ENCODE results near the gene ZBTB20.

GRCh38 chr3:114671741-114672510 lies 475.2 kb downstream of the ZBTB20 start:
- TF ChIP-seq TAF1 (conservative IDR thresholded peaks at IDR 0.05) (no peak), RAD21 (IDR thresholded peaks at IDR 0.05) (no peak), CTCF (IDR thresholded peaks at IDR 0.05; ENCODE audit: low read depth, low read length, missing input control) (no peak), NR2F2 (IDR thresholded peaks at IDR 0.05) (no peak), RXRA (IDR thresholded peaks at IDR 0.05) (no peak), REST (IDR thresholded peaks at IDR 0.05) (no peak), EGR1 (IDR thresholded peaks at IDR 0.05; ENCODE audit: low read depth in 2 of 2) (no peak), JUND (IDR thresholded peaks at IDR 0.05) (no peak), SP1 (IDR thresholded peaks at IDR 0.05) (no peak), GABPA (IDR thresholded peaks at IDR 0.05 in 1 of 2, conservative IDR thresholded peaks at IDR 0.05 in 1 of 2) (no peak), YY1 (IDR thresholded peaks at IDR 0.05) (no peak), ATF3 (IDR thresholded peaks at IDR 0.05) (no peak), HNF4A (conservative IDR thresholded peaks at IDR 0.05) (no peak), MAX (IDR thresholded peaks at IDR 0.05) (no peak)

All from liver (tissue), 3 donors.